H1 (cell line): ENCODE data around the gene HSH2D. TPM values are rescaled to one million over a fixed set of nuclear protein-coding genes. Genes with fewer than 3 reads are reported as not detected.

Experiments
- CTCF ChIA-PET: fragments of 300-600 bp; sonication (Branson Sonifier 250); formaldehyde crosslinking; loops from one replicate; lab custom pipeline; 2021; ENCODE audit not compliant: partially characterized antibody; lab: Charles Lee
- POLR2A ChIA-PET: fragments of 300-600 bp; sonication (Branson Sonifier 250); formaldehyde crosslinking; loops from one replicate; lab custom pipeline; 2021; ENCODE audit warnings: inconsistent platforms; ENCODE audit not compliant: partially characterized antibody; lab: Charles Lee
- DNase-seq, 2 experiments: peaks; one replicate each; pipeline versions ENCODE4 v3.0.0 to v3.0.0-alpha.2; 2010 to 2022; ENCODE audit warnings: low spot score in 2 of 2, low read depth in 1 of 2, mixed read lengths in 1 of 2
- FAIRE-seq: peaks from 2 replicates; lab custom pipeline; 2011; peaks lifted over from hg19 to GRCh38; lab: Jason Lieb, UNC
- H2AFZ ChIP-seq: 2 replicates; pipeline ENCODE4 v1.8.1; 2012; ENCODE audit warnings: low read length, inconsistent platforms
- H2AK5ac ChIP-seq: 2 replicates; pipeline ENCODE4 v1.6.1; 2013; ENCODE audit warnings: low read depth, low read length
- H2BK120ac ChIP-seq: replicated peaks from 2 replicates; pipeline ENCODE3; 2013; ENCODE audit warnings: low read depth, low read length, inconsistent platforms
- H2BK12ac ChIP-seq: 2 replicates; pipeline ENCODE4 v1.6.1; 2013; ENCODE audit warnings: low read depth, low read length
- H2BK15ac ChIP-seq: 2 replicates; pipeline ENCODE4 v1.6.1; 2013; ENCODE audit warnings: low read length
- H2BK20ac ChIP-seq: 2 replicates; pipeline ENCODE4 v1.6.1; 2013; ENCODE audit warnings: low read length
- H2BK5ac ChIP-seq: 2 replicates; pipeline ENCODE4 v1.6.1; 2013; ENCODE audit warnings: low read depth, low read length
- H3K14ac ChIP-seq: 2 replicates; pipeline ENCODE4 v1.6.1; 2013; ENCODE audit warnings: inconsistent platforms; ENCODE audit not compliant: insufficient read length
- H3K18ac ChIP-seq: 2 replicates; pipeline ENCODE4 v1.6.1; 2013; ENCODE audit warnings: low read length; ENCODE audit errors: extremely low read depth
- H3K23ac ChIP-seq: 2 replicates; pipeline ENCODE4 v1.6.1; 2013; ENCODE audit warnings: inconsistent platforms; ENCODE audit not compliant: insufficient read length
- H3K23me2 ChIP-seq: 2 replicates; pipeline ENCODE4 v1.6.1; 2013; ENCODE audit warnings: low read depth, low read length
- H3K27ac ChIP-seq: 2 replicates; pipeline ENCODE4 v1.6.1; 2011; ENCODE audit warnings: low read depth, low read length, inconsistent platforms
- H3K27me3 ChIP-seq, 4 experiments: replicated peaks in 1 of 4; 1 replicate in 1 of 4; 2 replicates in 3 of 4; pipeline versions ENCODE4 v1.6.1 to v1.8.1; 2011 to 2013; ENCODE audit warnings: low read length in 3 of 4, mild to moderate bottlenecking in 3 of 4, inconsistent platforms in 2 of 4, mixed read lengths in 2 of 4, moderate library complexity in 1 of 4; ENCODE audit not compliant: control insufficient read depth in 3 of 4, insufficient read depth in 3 of 4; ENCODE audit errors: extremely low read depth in 1 of 4
- H3K36me3 ChIP-seq, 4 experiments: 2 replicates each; pipeline versions ENCODE4 v1.6.1 to v1.8.1; 2011 to 2013; ENCODE audit warnings: mild to moderate bottlenecking in 4 of 4, low read length in 3 of 4, moderate library complexity in 2 of 4, control low read depth in 1 of 4, inconsistent platforms in 1 of 4; ENCODE audit not compliant: insufficient read depth in 4 of 4, control insufficient read depth in 2 of 4
- H3K4ac ChIP-seq: replicated peaks from 2 replicates; pipeline ENCODE3; 2013; ENCODE audit warnings: low read length, low read depth, mixed read lengths, inconsistent platforms; ENCODE audit not compliant: insufficient read length
- H3K4me1 ChIP-seq, 4 experiments: replicated peaks in 1 of 4; 1 replicate in 1 of 4; 2 replicates in 3 of 4; pipeline versions ENCODE4 v1.6.1 to v1.8.1; 2011 to 2013; ENCODE audit warnings: low read length in 3 of 4, inconsistent platforms in 2 of 4, mixed read lengths in 1 of 4; ENCODE audit not compliant: insufficient read depth in 4 of 4, control insufficient read depth in 3 of 4
- H3K4me2 ChIP-seq, 2 experiments: 2 replicates each; pipeline versions ENCODE4 v1.6.1 to v1.8.1; 2011 to 2013; ENCODE audit warnings: low read depth in 2 of 2, low read length in 2 of 2, control low read depth in 1 of 2, inconsistent platforms in 1 of 2, mild to moderate bottlenecking in 1 of 2; ENCODE audit not compliant: insufficient read depth in 1 of 2
- H3K4me3 ChIP-seq, 4 experiments: fragments of 200-600, 300-600 bp in 1 of 4; sonication (generic), shearing (Covaris generic), sonication (Bioruptor Twin) in 1 of 4; 2 replicates each; pipeline versions ENCODE4 v1.5.1 to v1.8.1; 2011 to 2016; ENCODE audit warnings: low read length in 4 of 4, low read depth in 3 of 4, control low read depth in 2 of 4, inconsistent platforms in 2 of 4, mild to moderate bottlenecking in 2 of 4, mixed read lengths in 1 of 4, moderate library complexity in 1 of 4; ENCODE audit not compliant: insufficient read depth in 2 of 4; ENCODE audit errors: extremely low read depth in 1 of 4
- H3K56ac ChIP-seq: replicated peaks from 2 replicates; pipeline ENCODE3; 2013; ENCODE audit warnings: low read depth, mild to moderate bottlenecking, mixed read lengths, low read length, inconsistent platforms; ENCODE audit not compliant: insufficient read length
- H3K79me1 ChIP-seq: 2 replicates; pipeline ENCODE4 v1.6.1; 2013; ENCODE audit warnings: low read depth, low read length, control low read depth
- H3K79me2 ChIP-seq, 2 experiments: 2 replicates each; pipeline versions ENCODE4 v1.6.1 to v1.8.1; 2012 to 2013; ENCODE audit warnings: low read length in 2 of 2, mild to moderate bottlenecking in 2 of 2, inconsistent platforms in 1 of 2; ENCODE audit not compliant: insufficient read depth in 2 of 2, control insufficient read depth in 1 of 2
- H3K9ac ChIP-seq, 4 experiments: replicated peaks in 1 of 4; 1 replicate in 1 of 4; 2 replicates in 3 of 4; pipeline versions ENCODE4 v1.6.1 to v1.8.1; 2011 to 2013; ENCODE audit warnings: low read depth in 3 of 4, low read length in 3 of 4, control low read depth in 2 of 4, mild to moderate bottlenecking in 2 of 4, moderate library complexity in 2 of 4, inconsistent platforms in 1 of 4; ENCODE audit errors: extremely low read depth in 1 of 4
- H3K9me3 ChIP-seq, 2 experiments: 2 replicates each; pipeline versions ENCODE4 v1.6.1 to v1.8.1; 2012 to 2013; ENCODE audit warnings: mild to moderate bottlenecking in 2 of 2, moderate library complexity in 2 of 2, control low read depth in 1 of 2, inconsistent platforms in 1 of 2, low read depth in 1 of 2, low read length in 1 of 2, mixed read lengths in 1 of 2; ENCODE audit not compliant: insufficient read depth in 2 of 2
- H4K20me1 ChIP-seq, 2 experiments: replicated peaks in 1 of 2; 2 replicates each; pipeline versions ENCODE3 to v1.8.1; 2011 to 2013; ENCODE audit warnings: inconsistent platforms in 2 of 2, low read length in 2 of 2, mild to moderate bottlenecking in 1 of 2; ENCODE audit not compliant: insufficient read depth in 2 of 2, control insufficient read depth in 1 of 2
- H4K5ac ChIP-seq: 2 replicates; pipeline ENCODE4 v1.6.1; 2013; ENCODE audit warnings: low read length, low read depth, mixed read lengths, inconsistent platforms; ENCODE audit not compliant: insufficient read length
- H4K8ac ChIP-seq: 2 replicates; pipeline ENCODE4 v1.8.0; 2013; ENCODE audit warnings: mild to moderate bottlenecking, moderate library complexity, low read length, inconsistent platforms; ENCODE audit not compliant: insufficient read depth; ENCODE audit errors: extremely low read depth
- H4K91ac ChIP-seq: replicated peaks from 2 replicates; pipeline ENCODE3; 2013; ENCODE audit warnings: low read length, mixed read lengths, inconsistent platforms; ENCODE audit not compliant: insufficient read length
- KDM5A ChIP-seq: fragments of 200-600 bp; IDR thresholded peaks from 2 replicates; pipeline ENCODE4 v1.7.1; 2012; ENCODE audit warnings: mild to moderate bottlenecking, low read length, inconsistent platforms, mixed read lengths
- NRF1 ChIP-seq: IDR thresholded peaks from 2 replicates; pipeline ENCODE4 v1.6.1; 2011; ENCODE audit warnings: mild to moderate bottlenecking, low read depth, low read length, improper control_type of control experiment
- POU5F1 ChIP-seq: IDR thresholded peaks from 2 replicates; pipeline ENCODE4 v1.6.1; 2011; ENCODE audit warnings: low read depth, mild to moderate bottlenecking, low read length, moderate library complexity
- RFX5 ChIP-seq: IDR thresholded peaks from 2 replicates; pipeline ENCODE4 v1.6.1; 2011; ENCODE audit warnings: low read depth, low read length, improper control_type of control experiment, borderline replicate concordance
- TBP ChIP-seq: IDR thresholded peaks from 2 replicates; pipeline ENCODE4 v1.6.1; 2011; ENCODE audit warnings: low read depth, low read length, improper control_type of control experiment
- WGBS, 2 experiments: shearing (Covaris generic) in 1 of 2; methylation state at CpG; one replicate each; pipeline versions ENCODE4 v1.1.6 to v1.1.7; 2013 to 2015; ENCODE audit warnings: low lambda C conversion rate in 2 of 2, mixed read lengths in 2 of 2, inconsistent platforms in 1 of 2, low coverage in 1 of 2, missing lambda C conversion rate in 1 of 2; ENCODE audit not compliant: insufficient replicate concordance in 2 of 2, insufficient coverage in 1 of 2, insufficient read length in 1 of 2; ENCODE audit errors: extremely low coverage in 1 of 2, missing lambda C conversion rate in 1 of 2; 5-methylcytosine and 5-hydroxymethylcytosine counted together
- polyA plus RNA-seq, 7 experiments: library from polyadenylated mRNA; depleted of rRNA in 3 of 7; stranded (reverse) in 5 of 7; unstranded in 2 of 7; fragments of >200 nt in 5 of 7; fragments of 200-250 nt in 2 of 7; gene quantifications; 1 replicate in 5 of 7; 2 replicates in 1 of 7; 4 replicates in 1 of 7; pipeline versions ENCODE4 v1.2.1 to v1.2.3, GENCODE V29; 2011 to 2013; ENCODE audit warnings: missing spikeins in 2 of 7, mixed read lengths in 2 of 7
- total RNA-seq: library from RNA; stranded (reverse); fragmentation: NEBNext Ultra II Directional; extraction: Animal tissue kit (Norgen Biotek cat#: 25700); gene quantifications from 2 replicates; pipeline ENCODE4 v1.2.1, GENCODE V29; 2021

The HSH2D gene
- total and polyA plus RNA-seq, 2 of the 8 experiments (the other 6 are each of a cell fraction or from before 2014, with no cell fraction given) = 0.67 to 1.6 TPM

- Histone ChIP-seq H4K8ac (no peak overlapping the region), H3K23ac (no peak overlapping the region), H3K79me1 (peaks cover 14% of the 10 kb centered on the region), H3K23me2 (peaks cover 4% of the 10 kb centered on the region; the same call in 1 of the 2 replicates), H3K9ac (no peak overlapping the region), H2AK5ac (no peak overlapping the region), H2BK120ac (no peak overlapping the region), H3K27ac (no peak overlapping the region), H2AFZ (no peak overlapping the region), H2BK15ac (no peak overlapping the region), H3K18ac (no peak overlapping the region), H3K27me3 (no peaks in the 10 kb centered on the region), H3K4ac (no peak overlapping the region), H3K9me3 (no peaks in the 10 kb centered on the region), H3K36me3 (peaks cover 5 to 8% (median 7%) of the 10 kb centered on the region in 4 experiments), H2BK20ac (no peak overlapping the region), H3K14ac (no peak overlapping the region), H3K79me2 (peaks cover 11 to 46% of the 10 kb centered on the region in 2 experiments), H3K4me1 (peaks cover 0 to 7% (median 2%) of the 10 kb centered on the region in 4 experiments; a peak in 5 of 7 replicates), H4K5ac (no peak overlapping the region), H3K4me3 (no peak overlapping the region), H2BK5ac (no peak overlapping the region), H3K56ac (no peak overlapping the region), H4K20me1 (peaks cover 4 to 18% of the 10 kb centered on the region in 2 experiments), H2BK12ac (no peak overlapping the region), H3K4me2 (no peak overlapping the region), H4K91ac (no peak overlapping the region)
- DNase-seq (no peak), FAIRE-seq (no peak)
- 94% methylated on average over 3 of the region's 3 CpGs; no CpG with 5 or more reads in 1 of the 2 experiments for WGBS, 2 experiments
- ChIA-PET POLR2A (interaction anchor here (0.7 to 37.0 kb wide), 5 partner anchors 10 to 33 kb away, joined by 3 to 582 read pairs (median 4); partner anchors contain the start of gene TPM4), CTCF (interaction anchor here (0.8 kb wide), 1 partner anchor 67 kb away, joined by 3 read pairs; no protein-coding TSS in a partner anchor)
- TF ChIP-seq RFX5 (no peak), NRF1 (no peak), POU5F1 (no peak), KDM5A (no peak), TBP (no peak)
Measured at GRCh38 chr19:16113727-16114126, 29.8 kb upstream of the HSH2D start.
